MM.1S (cell line): Measurements from ENCODE around the gene PLCB4.

Experiments used
- DNase-seq: peaks from one replicate; pipeline ENCODE4 v3.0.0-alpha.2; 2015
- H2AFZ ChIP-seq: fragments of 300-600 bp; sonication (generic); 2 replicates; pipeline ENCODE4 v1.6.0; 2016; ENCODE audit warnings: antibody characterized with exemption, low read length
- H3F3A ChIP-seq: fragments of 300-600 bp; sonication (generic); 2 replicates; pipeline ENCODE4 v1.6.1; 2016; ENCODE audit warnings: mild to moderate bottlenecking, antibody characterized with exemption, low read length, moderate library complexity, mixed read lengths; ENCODE audit not compliant: insufficient read depth
- H3K27ac ChIP-seq: fragments of 300-600 bp; sonication (generic); 2 replicates; pipeline ENCODE4 v1.5.1; 2016; ENCODE audit warnings: mild to moderate bottlenecking, low read length
- H3K27me3 ChIP-seq: fragments of 300-600 bp; sonication (generic); replicated peaks from 2 replicates; pipeline ENCODE4 v1.6.0; 2016; ENCODE audit warnings: low read length; ENCODE audit not compliant: insufficient read depth
- H3K36me3 ChIP-seq: fragments of 300-600 bp; sonication (generic); replicated peaks from 2 replicates; pipeline ENCODE4 v1.6.1; 2016; ENCODE audit warnings: mild to moderate bottlenecking, low read length, mixed read lengths; ENCODE audit not compliant: insufficient read depth
- H3K4me1 ChIP-seq: fragments of 300-600 bp; sonication (generic); 2 replicates; pipeline ENCODE4 v1.6.1; 2016; ENCODE audit warnings: low read length, mixed read lengths
- H3K4me2 ChIP-seq: fragments of 300-600 bp; sonication (generic); 2 replicates; pipeline ENCODE4 v1.6.0; 2016; ENCODE audit warnings: low read depth, low read length
- H3K4me3 ChIP-seq: fragments of 300-600 bp; sonication (generic); 2 replicates; pipeline ENCODE4 v1.5.1; 2016; ENCODE audit warnings: low read length, mixed read lengths
- H3K79me2 ChIP-seq: fragments of 300-600 bp; sonication (generic); 2 replicates; pipeline ENCODE4 v1.6.1; 2016; ENCODE audit warnings: mixed run types, low read length, mixed read lengths
- H3K9ac ChIP-seq: fragments of 300-600 bp; sonication (generic); 2 replicates; pipeline ENCODE4 v1.6.1; 2016; ENCODE audit warnings: low read length, mixed read lengths
- H3K9me2 ChIP-seq: fragments of 300-600 bp; sonication (generic); replicated peaks from 2 replicates; pipeline ENCODE4 v1.6.1; 2016; ENCODE audit warnings: mild to moderate bottlenecking, low read length, mixed read lengths; ENCODE audit not compliant: insufficient read depth
- H3K9me3 ChIP-seq: fragments of 300-600 bp; sonication (generic); replicated peaks from 2 replicates; pipeline ENCODE4 v1.6.1; 2016; ENCODE audit warnings: mild to moderate bottlenecking, low read length, mixed read lengths; ENCODE audit not compliant: insufficient read depth
- H4K20me1 ChIP-seq: fragments of 300-600 bp; sonication (generic); 2 replicates; pipeline ENCODE4 v1.6.1; 2016; ENCODE audit warnings: mild to moderate bottlenecking, low read length, moderate library complexity, mixed read lengths; ENCODE audit not compliant: insufficient read depth
- EZH2 ChIP-seq: fragments of 300-600 bp; sonication (generic); optimal IDR thresholded peaks from 2 replicates; pipeline ENCODE3; 2017; ENCODE audit warnings: low read depth, mild to moderate bottlenecking, antibody characterized with exemption, low read length, mixed read lengths
- EZH2phosphoT487 ChIP-seq: fragments of 300-600 bp; sonication (generic); IDR thresholded peaks from 2 replicates; pipeline ENCODE4 v1.6.1; 2018; ENCODE audit warnings: antibody characterized with exemption, low read length
- TF ChIP-seq, protein P1 (sequence below): fragments of 300-600 bp; sonication (generic); IDR thresholded peaks from 2 replicates; pipeline ENCODE4 v1.5.1; 2016; ENCODE audit warnings: antibody characterized with exemption, low read length, mixed read lengths

PLCB4 gene

DNA sequence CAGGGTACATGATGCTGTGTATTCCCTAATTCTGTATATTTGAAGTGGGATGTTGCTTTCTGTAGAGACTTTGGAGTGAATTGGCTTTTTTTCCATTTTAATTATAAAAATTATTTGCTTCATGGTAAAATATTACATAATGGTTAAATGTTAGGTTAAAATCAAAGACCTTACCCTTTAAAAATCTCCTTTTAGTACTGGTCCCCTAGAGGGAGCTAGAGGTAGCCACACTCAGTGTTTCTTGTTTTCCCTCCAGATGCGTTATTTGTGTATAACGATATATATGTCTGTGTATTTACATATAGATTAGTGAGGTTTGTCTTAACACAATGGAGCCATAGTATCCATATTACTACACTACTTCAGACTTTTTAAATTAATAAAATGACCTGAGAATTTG lies 146.7 kb downstream of the PLCB4 start:
- Histone ChIP-seq H3K27me3 (no peaks in the 10 kb centered on the region), H3F3A (no peaks in the 10 kb centered on the region), H2AFZ (no peak overlapping the region), H3K9me2 (no peaks in the 10 kb centered on the region), H3K4me2 (no peak overlapping the region), H3K79me2 (no peaks in the 10 kb centered on the region), H3K4me3 (no peak overlapping the region), H3K9ac (no peak overlapping the region), H3K9me3 (no peaks in the 10 kb centered on the region), H4K20me1 (no peaks in the 10 kb centered on the region), H3K27ac (no peak overlapping the region), H3K4me1 (no peaks in the 10 kb centered on the region), H3K36me3 (no peaks in the 10 kb centered on the region)
- no peak for TF ChIP-seq EZH2phosphoT487
- TF ChIP-seq, protein P1, sequence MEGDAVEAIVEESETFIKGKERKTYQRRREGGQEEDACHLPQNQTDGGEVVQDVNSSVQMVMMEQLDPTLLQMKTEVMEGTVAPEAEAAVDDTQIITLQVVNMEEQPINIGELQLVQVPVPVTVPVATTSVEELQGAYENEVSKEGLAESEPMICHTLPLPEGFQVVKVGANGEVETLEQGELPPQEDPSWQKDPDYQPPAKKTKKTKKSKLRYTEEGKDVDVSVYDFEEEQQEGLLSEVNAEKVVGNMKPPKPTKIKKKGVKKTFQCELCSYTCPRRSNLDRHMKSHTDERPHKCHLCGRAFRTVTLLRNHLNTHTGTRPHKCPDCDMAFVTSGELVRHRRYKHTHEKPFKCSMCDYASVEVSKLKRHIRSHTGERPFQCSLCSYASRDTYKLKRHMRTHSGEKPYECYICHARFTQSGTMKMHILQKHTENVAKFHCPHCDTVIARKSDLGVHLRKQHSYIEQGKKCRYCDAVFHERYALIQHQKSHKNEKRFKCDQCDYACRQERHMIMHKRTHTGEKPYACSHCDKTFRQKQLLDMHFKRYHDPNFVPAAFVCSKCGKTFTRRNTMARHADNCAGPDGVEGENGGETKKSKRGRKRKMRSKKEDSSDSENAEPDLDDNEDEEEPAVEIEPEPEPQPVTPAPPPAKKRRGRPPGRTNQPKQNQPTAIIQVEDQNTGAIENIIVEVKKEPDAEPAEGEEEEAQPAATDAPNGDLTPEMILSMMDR, result no peak; the same call in 1 of the 2 replicates
- TF ChIP-seq EZH2, result no peak
- DNase-seq, result no peak

DNA sequence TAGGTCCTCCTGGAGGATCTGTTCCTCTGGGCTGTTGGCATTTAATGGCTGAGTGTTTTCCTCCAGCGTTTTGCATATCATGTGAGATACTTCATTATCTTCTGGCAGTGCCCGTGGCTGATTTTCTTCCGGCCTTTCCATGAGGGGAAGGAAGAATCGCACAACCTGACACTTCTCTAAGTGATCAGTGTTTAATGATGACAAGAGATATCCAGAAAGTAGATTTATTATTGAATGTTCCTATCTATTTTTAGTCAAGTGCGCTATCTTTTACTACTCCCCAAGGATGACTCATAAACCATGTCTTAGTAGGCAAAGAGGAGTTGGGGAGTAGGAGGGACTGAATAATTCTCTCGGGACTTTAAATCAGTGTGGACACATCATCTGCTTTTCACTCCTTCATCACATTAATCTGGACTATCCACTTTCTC lies 149.7 kb downstream of the PLCB4 start:
- Histone ChIP-seq H3K4me1 (no peaks in the 10 kb centered on the region), H3K9me3 (no peaks in the 10 kb centered on the region), H3F3A (no peaks in the 10 kb centered on the region), H3K9ac (no peak overlapping the region), H3K4me3 (no peak overlapping the region), H3K27me3 (no peaks in the 10 kb centered on the region), H2AFZ (no peak overlapping the region), H4K20me1 (no peaks in the 10 kb centered on the region), H3K27ac (no peak overlapping the region), H3K4me2 (no peak overlapping the region), H3K9me2 (no peaks in the 10 kb centered on the region), H3K36me3 (no peaks in the 10 kb centered on the region), H3K79me2 (no peaks in the 10 kb centered on the region)
- DNase-seq, result no peak
- TF ChIP-seq EZH2phosphoT487, result no peak
- no peak for TF ChIP-seq EZH2
- TF ChIP-seq, protein P1, result no peak

DNA sequence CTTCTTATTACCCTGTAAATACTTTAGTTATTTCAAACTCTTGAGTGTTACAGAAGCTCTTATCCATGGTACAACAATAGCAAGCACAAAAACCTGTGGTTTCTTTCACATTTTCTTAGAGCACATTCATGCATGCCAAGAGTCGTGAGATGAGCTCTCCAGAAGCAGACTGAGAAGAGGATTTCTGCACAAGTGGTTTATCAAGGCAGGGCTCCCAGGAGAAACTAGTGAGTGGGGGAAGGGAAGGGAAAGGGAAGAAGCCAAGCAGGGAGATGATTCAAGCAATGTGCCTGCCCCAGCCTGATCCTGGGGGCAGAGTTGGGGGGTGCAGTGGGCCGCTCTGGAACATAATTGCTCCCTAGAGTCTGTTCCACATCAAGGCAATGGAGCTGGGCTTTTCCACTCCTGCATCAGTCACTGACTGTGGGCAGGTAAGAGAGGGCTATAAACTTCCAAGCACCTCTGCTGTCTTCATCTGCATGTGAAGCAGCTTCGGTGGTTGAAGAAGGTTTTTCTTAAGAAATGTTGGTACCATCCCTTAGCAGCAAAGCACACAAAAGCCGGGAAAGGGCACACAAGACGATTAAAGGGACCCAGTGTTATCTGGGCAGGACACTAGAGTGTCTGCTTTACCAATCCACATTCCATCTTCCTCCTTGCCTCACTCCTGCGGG lies 152.1 kb downstream of the PLCB4 start:
- no peak for DNase-seq
- no peaks in the 10 kb centered on the region for H4K20me1 ChIP-seq
- H3K9ac ChIP-seq, result no peak overlapping the region
- no peak for TF ChIP-seq EZH2phosphoT487
- TF ChIP-seq, protein P1, result no peak
- no peak for TF ChIP-seq EZH2
- no peak overlapping the region for H3K27ac ChIP-seq
- H3K79me2 ChIP-seq, result no peaks in the 10 kb centered on the region
- H3K9me2 ChIP-seq, result no peaks in the 10 kb centered on the region
- H3K4me2 ChIP-seq, result no peak overlapping the region
- no peaks in the 10 kb centered on the region for H3K4me1 ChIP-seq
- no peak overlapping the region for H2AFZ ChIP-seq
- no peak overlapping the region for H3K4me3 ChIP-seq
- no peaks in the 10 kb centered on the region for H3K9me3 ChIP-seq
- no peaks in the 10 kb centered on the region for H3K36me3 ChIP-seq
- H3K27me3 ChIP-seq, result no peaks in the 10 kb centered on the region
- H3F3A ChIP-seq, result no peaks in the 10 kb centered on the region
